RPMI7951 (cell line): Measurements from ENCODE around the gene TXNDC17. TPM values are rescaled to one million over a fixed set of nuclear protein-coding genes. Genes with fewer than 3 reads are reported as not detected.
"Not testable (repeated sequence)": the region's sequence is repeated elsewhere in the genome, so short reads cannot be mapped to it uniquely, and the experiment has no call there.

ENCODE experiments used
- DNase-seq: peaks from one replicate; pipeline ENCODE4 v3.0.0-alpha.2; 2012; ENCODE audit warnings: low read depth
- total RNA-seq: library from RNA; depleted of rRNA; stranded (reverse); fragments of >200 nt; shearing (Covaris generic); gene quantifications from 2 replicates; pipeline ENCODE4 v1.2.3, GENCODE V29; 2014

Gene TXNDC17
- total RNA-seq, 1 experiment from 2014 or later = 231 TPM

- no peak for DNase-seq
Observed at GRCh38 chr17:6636616-6637457, 4.0 kb upstream of the TXNDC17 start.

GRCh38 chr17:6637458-6637840 lies 3.4 kb upstream of the TXNDC17 start:
- no peak for DNase-seq

GRCh38 chr17:6638046-6638908 lies 2.6 kb upstream of the TXNDC17 start:
- no peak for DNase-seq

GRCh38 chr17:6639014-6639585 lies 1.8 kb upstream of the TXNDC17 start:
- no peak for DNase-seq

GRCh38 chr17:6639586-6640535 lies 999 bp upstream of the TXNDC17 start:
- peak; percentile 22 for DNase-seq

- no peak for DNase-seq
Observed at GRCh38 chr17:6641247-6641863, 495 bp downstream of the TXNDC17 start.

GRCh38 chr17:6642592-6642991 lies 1.7 kb downstream of the TXNDC17 start:
- DNase-seq = no peak

GRCh38 chr17:6643451-6644125 lies 2.7 kb downstream of the TXNDC17 start:
- DNase-seq = no peak

GRCh38 chr17:6648181-6648580 lies 7.3 kb downstream of the TXNDC17 start:
- DNase-seq = no peak

- DNase-seq = peak; percentile 91
Observed at GRCh38 chr17:6651354-6651918, 10.6 kb downstream of the TXNDC17 start, which contains the start of the genes C17orf100 and MED31. C17orf100 (plus strand) TSS chr17:6651762; CDS start chr17:6651914, 152 bp downstream. MED31 (minus strand) TSS chr17:6651605; CDS start chr17:6651528, 77 bp downstream.

- DNase-seq = peak; percentile 54
Observed at GRCh38 chr17:6651919-6652452, 11.1 kb downstream of the TXNDC17 start.

GRCh38 chr17:6654841-6655731 lies 14.2 kb downstream of the TXNDC17 start:
- no peak for DNase-seq

GRCh38 chr17:6655732-6656361 lies 15.0 kb downstream of the TXNDC17 start:
- DNase-seq = not testable (repeated sequence)

GRCh38 chr17:6656797-6657632 lies 16.2 kb downstream of the TXNDC17 start:
- DNase-seq = not testable (repeated sequence)

- no peak for DNase-seq
Observed at GRCh38 chr17:6657633-6658287, 16.9 kb downstream of the TXNDC17 start.

- DNase-seq = not testable (repeated sequence)
Observed at GRCh38 chr17:6658411-6658810, 17.6 kb downstream of the TXNDC17 start.
